OCI-LY1 (cell line): ENCODE results near the gene PRKAB1.

Experiments used
- H2AFZ ChIP-seq: fragments of 200-600 bp; sonication (generic), shearing (Covaris generic); 2 replicates; pipeline ENCODE4 v1.6.0; 2014; ENCODE audit warnings: antibody characterized with exemption, mild to moderate bottlenecking, low read length
- H3F3A ChIP-seq: fragments of 200-600 bp; sonication (generic), shearing (Covaris generic); 2 replicates; pipeline ENCODE4 v1.6.0; 2014; ENCODE audit warnings: mild to moderate bottlenecking, antibody characterized with exemption, low read length, moderate library complexity; ENCODE audit not compliant: insufficient read depth
- H3K27ac ChIP-seq: fragments of 200-600 bp; sonication (generic); 2 replicates; pipeline ENCODE4 v1.5.1; 2014; ENCODE audit warnings: low read length, mixed run types, mild to moderate bottlenecking, low read depth; ENCODE audit not compliant: poor library complexity, severe bottlenecking
- H3K27me3 ChIP-seq: fragments of 200-600 bp; sonication (generic); 2 replicates; pipeline ENCODE4 v1.6.0; 2014; ENCODE audit warnings: antibody characterized with exemption, mild to moderate bottlenecking, low read length, moderate library complexity; ENCODE audit not compliant: insufficient read depth
- H3K36me3 ChIP-seq: fragments of 200-600 bp; sonication (generic); 2 replicates; pipeline ENCODE4 v1.6.1; 2014; ENCODE audit warnings: mild to moderate bottlenecking, antibody characterized with exemption, low read length, moderate library complexity, mixed read lengths; ENCODE audit not compliant: insufficient read depth
- H3K4me1 ChIP-seq: fragments of 200-600 bp; sonication (generic); 2 replicates; pipeline ENCODE4 v1.5.1; 2014; ENCODE audit warnings: mild to moderate bottlenecking, low read length, moderate library complexity; ENCODE audit not compliant: insufficient read depth, severe bottlenecking
- H3K4me2 ChIP-seq: fragments of 200-600 bp; sonication (generic), shearing (Covaris generic); 2 replicates; pipeline ENCODE4 v1.6.1; 2014; ENCODE audit warnings: low read length
- H3K4me3 ChIP-seq: fragments of 200-600 bp; sonication (generic); 2 replicates; pipeline ENCODE4 v1.5.1; 2014; ENCODE audit warnings: low read length, low read depth, mild to moderate bottlenecking, mixed read lengths; ENCODE audit not compliant: poor library complexity, severe bottlenecking
- H3K79me2 ChIP-seq: fragments of 200-600 bp; shearing (Covaris generic); 2 replicates; pipeline ENCODE4 v1.6.1; 2016; ENCODE audit warnings: mixed run types, low read length, mixed read lengths; ENCODE audit not compliant: insufficient read depth
- H3K9ac ChIP-seq: fragments of 200-600 bp; sonication (generic), shearing (Covaris generic); 2 replicates; pipeline ENCODE4 v1.6.1; 2014; ENCODE audit warnings: mild to moderate bottlenecking, low read length, mixed read lengths
- H3K9me2 ChIP-seq: fragments of 200-600 bp; sonication (generic), shearing (Covaris generic); 2 replicates; pipeline ENCODE4 v1.6.1; 2014; ENCODE audit warnings: low read depth, mild to moderate bottlenecking, low read length, mixed read lengths
- H3K9me3 ChIP-seq: fragments of 200-600 bp; shearing (Covaris generic); 2 replicates; pipeline ENCODE4 v1.6.1; 2014; ENCODE audit warnings: low read length, mixed read lengths
- H4K20me1 ChIP-seq: fragments of 200-600 bp; sonication (generic), shearing (Covaris generic); 2 replicates; pipeline ENCODE4 v1.6.0; 2016; ENCODE audit warnings: mild to moderate bottlenecking, low read length; ENCODE audit not compliant: insufficient read depth
- CTCF ChIP-seq: fragments of 200-600 bp; sonication (generic), shearing (Covaris generic); IDR thresholded peaks from 2 replicates; pipeline ENCODE4 v1.5.1; 2017; ENCODE audit warnings: mild to moderate bottlenecking, antibody characterized with exemption, low read length, moderate library complexity, mixed read lengths
- EZH2 ChIP-seq: fragments of 200-600 bp; sonication (generic), shearing (Covaris generic); IDR thresholded peaks from 2 replicates; pipeline ENCODE4 v1.8.0; 2017; ENCODE audit warnings: borderline replicate concordance, mixed run types, mild to moderate bottlenecking, antibody characterized with exemption, low read length, moderate library complexity, mixed read lengths

The PRKAB1 gene

GRCh38 chr12:119672194-119672593, 4.3 kb downstream of the PRKAB1 start:
- H3K36me3 ChIP-seq: peaks cover 78% of the 10 kb centered on the region
- H3K79me2 ChIP-seq: peaks cover 11% of the 10 kb centered on the region; the same call in 1 of the 2 replicates
- H3K4me2 ChIP-seq: no peak overlapping the region
- no peaks in the 10 kb centered on the region for H3F3A ChIP-seq
- no peak overlapping the region for H3K27ac ChIP-seq
- H2AFZ ChIP-seq: no peak overlapping the region
- H3K9me3 ChIP-seq: no peaks in the 10 kb centered on the region
- H3K4me1 ChIP-seq: peaks cover 21% of the 10 kb centered on the region
- H3K4me3 ChIP-seq: no peak overlapping the region
- no peaks in the 10 kb centered on the region for H3K9me2 ChIP-seq
- no peaks in the 10 kb centered on the region for H3K27me3 ChIP-seq
- no peak overlapping the region for H3K9ac ChIP-seq
- H4K20me1 ChIP-seq: no peaks in the 10 kb centered on the region
- no peak for TF ChIP-seq EZH2
- TF ChIP-seq CTCF: no peak

GRCh38 chr12:119673634-119674033, 5.7 kb downstream of the PRKAB1 start:
- H3K4me2 ChIP-seq: no peak overlapping the region
- no peak overlapping the region for H3K9ac ChIP-seq
- H3K4me3 ChIP-seq: no peak overlapping the region
- no peaks in the 10 kb centered on the region for H3K9me3 ChIP-seq
- H3K4me1 ChIP-seq: peaks cover 18% of the 10 kb centered on the region
- no peaks in the 10 kb centered on the region for H4K20me1 ChIP-seq
- H3K36me3 ChIP-seq: peaks cover 92% of the 10 kb centered on the region
- TF ChIP-seq CTCF (no peak), EZH2 (no peak)
- no peaks in the 10 kb centered on the region for H3F3A ChIP-seq
- H2AFZ ChIP-seq: no peak overlapping the region
- H3K27ac ChIP-seq: no peak overlapping the region
- H3K79me2 ChIP-seq: peaks cover 5% of the 10 kb centered on the region; the same call in 1 of the 2 replicates
- no peaks in the 10 kb centered on the region for H3K27me3 ChIP-seq
- H3K9me2 ChIP-seq: no peaks in the 10 kb centered on the region

- Histone ChIP-seq H2AFZ (no peak overlapping the region), H3K4me3 (no peak overlapping the region)
Observed at GRCh38 chr12:119674560-119674959, 6.6 kb downstream of the PRKAB1 start.

More at GRCh38 chr12:119674560-119674959, 6.6 kb downstream of the PRKAB1 start:
- Histone ChIP-seq H3K4me2 (no peak overlapping the region), H3K27ac (no peak overlapping the region), H3K9me3 (no peaks in the 10 kb centered on the region), H3F3A (no peaks in the 10 kb centered on the region), H3K9me2 (no peaks in the 10 kb centered on the region), H4K20me1 (no peaks in the 10 kb centered on the region), H3K9ac (no peak overlapping the region), H3K36me3 (peaks cover 99% of the 10 kb centered on the region), H3K79me2 (peaks cover 2% of the 10 kb centered on the region; the same call in 1 of the 2 replicates), H3K4me1 (peaks cover 15% of the 10 kb centered on the region), H3K27me3 (no peaks in the 10 kb centered on the region)
- TF ChIP-seq EZH2 (no peak), CTCF (no peak)
